ENCODE data around the gene PPM1L.

GRCh38 chr3:160980740-160981139, 224.7 kb downstream of the PPM1L start:
- TF ChIP-seq POLR2A (IDR thresholded peaks at IDR 0.05), result no peak
- no peak for TF ChIP-seq CTCF (IDR thresholded peaks at IDR 0.05)

Data from vagina (tissue), 2 donors.